ENCODE results near the gene CCL19.
A peak's percentile ranks its signal among the peaks of the same experiment; 100 is the strongest.

Gene CCL19

GRCh38 chr9:34662526-34663302 lies 28.4 kb downstream of the CCL19 start, which contains the start of gene CCL27:
Gene CCL27, minus strand, starts transcription at chr9:34662657. Its CDS starts 24 bp downstream, at chr9:34662633.
- Histone ChIP-seq H2BK15ac (ENCODE audit: low read depth, poor library complexity, severe bottlenecking) (no peak within 1 kb of the TSS), H3K36me3 (ENCODE audit: control insufficient read depth in 1 of 2, insufficient read depth in 2 of 2, low read depth in 1 of 2, low read length in 2 of 2) (peaks cover 12 to 26% of the 10 kb centered on the region in 2 experiments), H3K4ac (ENCODE audit: low read depth in 1 of 2, low read length in 2 of 2) (no peak within 1 kb of the TSS), H3K23ac (ENCODE audit: low read length in 2 of 2) (peak within 1 kb of the TSS in 1 of 2 experiments; percentile 11), H2BK12ac (ENCODE audit: low read length in 2 of 2) (no peak within 1 kb of the TSS), H3K9me3 (ENCODE audit: control insufficient read depth, low read length) (no peaks in the 10 kb centered on the region), H4K91ac (ENCODE audit: low read length) (no peak within 1 kb of the TSS), H3K4me2 (ENCODE audit: low read length, poor library complexity, severe bottlenecking) (no peak within 1 kb of the TSS), H3K79me1 (replicated peaks; ENCODE audit: low read length, poor library complexity, severe bottlenecking) (peaks cover 11% of the 10 kb centered on the region), H3K4me1 (ENCODE audit: control insufficient read depth, insufficient read depth, low read depth, low read length) (peaks cover 6% of the 10 kb centered on the region), H3K27me3 (ENCODE audit: control insufficient read depth in 1 of 2, insufficient read depth in 1 of 2, low read length in 2 of 2) (no peaks in the 10 kb centered on the region), H2BK5ac (ENCODE audit: low read depth, low read length, poor library complexity, severe bottlenecking) (no peak within 1 kb of the TSS), H2BK120ac (ENCODE audit: low read depth, low read length) (no peak within 1 kb of the TSS), H3K27ac (ENCODE audit: low read length, poor library complexity, severe bottlenecking) (no peak within 1 kb of the TSS), H3K18ac (ENCODE audit: low read depth in 1 of 2, low read length in 2 of 2) (no peak within 1 kb of the TSS), H2AFZ (ENCODE audit: low read depth, low read length) (no peak within 1 kb of the TSS), H3K4me3 (ENCODE audit: insufficient read depth in 1 of 2, low read depth in 1 of 2, low read length in 2 of 2) (no peak within 1 kb of the TSS), H2AK5ac (ENCODE audit: low read length, severe bottlenecking) (no peak within 1 kb of the TSS), H4K8ac (ENCODE audit: low read length) (no peak within 1 kb of the TSS), H3K14ac (ENCODE audit: low read length in 2 of 2) (no peak within 1 kb of the TSS), H3K9ac (ENCODE audit: low read length) (no peak within 1 kb of the TSS)
- 96% methylated on average over 3 of the region's 4 CpGs for WGBS
- DNase-seq, result no peak

GRCh38 chr9:34659592-34660253 lies 31.4 kb downstream of the CCL19 start:
- Histone ChIP-seq H2BK120ac (ENCODE audit: low read depth, low read length) (no peak overlapping the region), H2BK15ac (ENCODE audit: low read depth, poor library complexity, severe bottlenecking) (no peak overlapping the region), H3K9me3 (ENCODE audit: control insufficient read depth, low read length) (no peaks in the 10 kb centered on the region)

GRCh38 chr9:34658461-34658860 lies 32.6 kb downstream of the CCL19 start:
- Histone ChIP-seq H3K4me2 (ENCODE audit: low read length, poor library complexity, severe bottlenecking) (no peak overlapping the region), H3K4me3 (ENCODE audit: insufficient read depth in 1 of 2, low read depth in 1 of 2, low read length in 2 of 2) (no peak overlapping the region), H4K8ac (ENCODE audit: low read length) (no peak overlapping the region), H2AK5ac (ENCODE audit: low read length, severe bottlenecking) (no peak overlapping the region), H3K18ac (ENCODE audit: low read depth in 1 of 2, low read length in 2 of 2) (no peak overlapping the region), H3K79me1 (replicated peaks; ENCODE audit: low read length, poor library complexity, severe bottlenecking) (peaks cover under 1% of the 10 kb centered on the region), H3K27me3 (ENCODE audit: control insufficient read depth in 1 of 2, insufficient read depth in 1 of 2, low read length in 2 of 2) (no peaks in the 10 kb centered on the region), H3K9me3 (ENCODE audit: control insufficient read depth, low read length) (no peaks in the 10 kb centered on the region), H3K36me3 (ENCODE audit: control insufficient read depth in 1 of 2, insufficient read depth in 2 of 2, low read depth in 1 of 2, low read length in 2 of 2) (peaks cover 17 to 24% of the 10 kb centered on the region in 2 experiments), H2BK15ac (ENCODE audit: low read depth, poor library complexity, severe bottlenecking) (no peak overlapping the region), H2BK120ac (ENCODE audit: low read depth, low read length) (no peak overlapping the region), H3K14ac (ENCODE audit: low read length in 2 of 2) (no peak overlapping the region), H4K91ac (ENCODE audit: low read length) (no peak overlapping the region), H3K23ac (ENCODE audit: low read length in 2 of 2) (no peak overlapping the region), H2AFZ (ENCODE audit: low read depth, low read length) (no peak overlapping the region), H2BK5ac (ENCODE audit: low read depth, low read length, poor library complexity, severe bottlenecking) (no peak overlapping the region), H2BK12ac (ENCODE audit: low read length in 2 of 2) (peak overlapping the region in 1 of 2 experiments; percentile 10), H3K4me1 (ENCODE audit: control insufficient read depth, insufficient read depth, low read depth, low read length) (peaks cover 8% of the 10 kb centered on the region), H3K27ac (ENCODE audit: low read length, poor library complexity, severe bottlenecking) (no peak overlapping the region), H3K4ac (ENCODE audit: low read depth in 1 of 2, low read length in 2 of 2) (no peak overlapping the region), H3K9ac (ENCODE audit: low read length) (no peak overlapping the region)
- 91% methylated on average over 14 of the region's 14 CpGs for WGBS
- no peak for DNase-seq

More at GRCh38 chr9:34659592-34660253, 31.4 kb downstream of the CCL19 start:
- H3K79me1 ChIP-seq (replicated peaks; ENCODE audit: low read length, poor library complexity, severe bottlenecking), result peaks cover 2% of the 10 kb centered on the region
- peak; percentile 51 for DNase-seq
- no peak overlapping the region for H2BK5ac ChIP-seq (ENCODE audit: low read depth, low read length, poor library complexity, severe bottlenecking)
- H2AFZ ChIP-seq (ENCODE audit: low read depth, low read length), result no peak overlapping the region
- no peak overlapping the region for H3K4me3 ChIP-seq (ENCODE audit: insufficient read depth in 1 of 2, low read depth in 1 of 2, low read length in 2 of 2)
- 92% methylated on average over 8 of the region's 8 CpGs for WGBS
- no peak overlapping the region for H3K23ac ChIP-seq (ENCODE audit: low read length in 2 of 2)
- no peak overlapping the region for H3K27ac ChIP-seq (ENCODE audit: low read length, poor library complexity, severe bottlenecking)
- no peak overlapping the region for H3K14ac ChIP-seq (ENCODE audit: low read length in 2 of 2)
- no peaks in the 10 kb centered on the region for H3K27me3 ChIP-seq (ENCODE audit: control insufficient read depth in 1 of 2, insufficient read depth in 1 of 2, low read length in 2 of 2)
- peaks cover 17 to 29% of the 10 kb centered on the region in 2 experiments for H3K36me3 ChIP-seq (ENCODE audit: control insufficient read depth in 1 of 2, insufficient read depth in 2 of 2, low read depth in 1 of 2, low read length in 2 of 2)
- no peak overlapping the region for H2BK12ac ChIP-seq (ENCODE audit: low read length in 2 of 2)
- no peak overlapping the region for H4K8ac ChIP-seq (ENCODE audit: low read length)
- H3K18ac ChIP-seq (ENCODE audit: low read depth in 1 of 2, low read length in 2 of 2), result no peak overlapping the region
- peaks cover 4% of the 10 kb centered on the region for H3K4me1 ChIP-seq (ENCODE audit: control insufficient read depth, insufficient read depth, low read depth, low read length)
- H3K4me2 ChIP-seq (ENCODE audit: low read length, poor library complexity, severe bottlenecking), result no peak overlapping the region
- no peak overlapping the region for H4K91ac ChIP-seq (ENCODE audit: low read length)
- H3K9ac ChIP-seq (ENCODE audit: low read length), result no peak overlapping the region
- H3K4ac ChIP-seq (ENCODE audit: low read depth in 1 of 2, low read length in 2 of 2), result no peak overlapping the region
- H2AK5ac ChIP-seq (ENCODE audit: low read length, severe bottlenecking), result no peak overlapping the region

- WGBS, result 87% methylated on average over 3 of the region's 5 CpGs
- H3K4me3 ChIP-seq (ENCODE audit: insufficient read depth in 1 of 2, low read depth in 1 of 2, low read length in 2 of 2), result no peak overlapping the region
- peaks cover 15 to 20% of the 10 kb centered on the region in 2 experiments for H3K36me3 ChIP-seq (ENCODE audit: control insufficient read depth in 1 of 2, insufficient read depth in 2 of 2, low read depth in 1 of 2, low read length in 2 of 2)
- H3K4ac ChIP-seq (ENCODE audit: low read depth in 1 of 2, low read length in 2 of 2), result no peak overlapping the region
- H3K79me1 ChIP-seq (replicated peaks; ENCODE audit: low read length, poor library complexity, severe bottlenecking), result peaks cover 3% of the 10 kb centered on the region
- H3K27me3 ChIP-seq (ENCODE audit: control insufficient read depth in 1 of 2, insufficient read depth in 1 of 2, low read length in 2 of 2), result no peaks in the 10 kb centered on the region
- H2BK5ac ChIP-seq (ENCODE audit: low read depth, low read length, poor library complexity, severe bottlenecking), result no peak overlapping the region
- H3K23ac ChIP-seq (ENCODE audit: low read length in 2 of 2), result no peak overlapping the region
- H2BK120ac ChIP-seq (ENCODE audit: low read depth, low read length), result no peak overlapping the region
- no peak overlapping the region for H3K14ac ChIP-seq (ENCODE audit: low read length in 2 of 2)
- H4K91ac ChIP-seq (ENCODE audit: low read length), result no peak overlapping the region
- H2AK5ac ChIP-seq (ENCODE audit: low read length, severe bottlenecking), result no peak overlapping the region
- no peak for DNase-seq
- H3K27ac ChIP-seq (ENCODE audit: low read length, poor library complexity, severe bottlenecking), result no peak overlapping the region
- no peak overlapping the region for H3K18ac ChIP-seq (ENCODE audit: low read depth in 1 of 2, low read length in 2 of 2)
- H3K4me2 ChIP-seq (ENCODE audit: low read length, poor library complexity, severe bottlenecking), result no peak overlapping the region
- no peaks in the 10 kb centered on the region for H3K9me3 ChIP-seq (ENCODE audit: control insufficient read depth, low read length)
- H3K4me1 ChIP-seq (ENCODE audit: control insufficient read depth, insufficient read depth, low read depth, low read length), result peaks cover 22% of the 10 kb centered on the region
- H2BK15ac ChIP-seq (ENCODE audit: low read depth, poor library complexity, severe bottlenecking), result no peak overlapping the region
- no peak overlapping the region for H2AFZ ChIP-seq (ENCODE audit: low read depth, low read length)
- no peak overlapping the region for H2BK12ac ChIP-seq (ENCODE audit: low read length in 2 of 2)
- H3K9ac ChIP-seq (ENCODE audit: low read length), result no peak overlapping the region
- no peak overlapping the region for H4K8ac ChIP-seq (ENCODE audit: low read length)
Measured at GRCh38 chr9:34656992-34657391, 34.1 kb downstream of the CCL19 start.
